ENCODE results near the gene MAML3. TPM values are rescaled to one million over a fixed set of nuclear protein-coding genes. Genes with fewer than 3 reads are reported as not detected.

Gene MAML3
- total and polyA plus RNA-seq, 2 donors, result 6.7 to 7.0 TPM

DNA sequence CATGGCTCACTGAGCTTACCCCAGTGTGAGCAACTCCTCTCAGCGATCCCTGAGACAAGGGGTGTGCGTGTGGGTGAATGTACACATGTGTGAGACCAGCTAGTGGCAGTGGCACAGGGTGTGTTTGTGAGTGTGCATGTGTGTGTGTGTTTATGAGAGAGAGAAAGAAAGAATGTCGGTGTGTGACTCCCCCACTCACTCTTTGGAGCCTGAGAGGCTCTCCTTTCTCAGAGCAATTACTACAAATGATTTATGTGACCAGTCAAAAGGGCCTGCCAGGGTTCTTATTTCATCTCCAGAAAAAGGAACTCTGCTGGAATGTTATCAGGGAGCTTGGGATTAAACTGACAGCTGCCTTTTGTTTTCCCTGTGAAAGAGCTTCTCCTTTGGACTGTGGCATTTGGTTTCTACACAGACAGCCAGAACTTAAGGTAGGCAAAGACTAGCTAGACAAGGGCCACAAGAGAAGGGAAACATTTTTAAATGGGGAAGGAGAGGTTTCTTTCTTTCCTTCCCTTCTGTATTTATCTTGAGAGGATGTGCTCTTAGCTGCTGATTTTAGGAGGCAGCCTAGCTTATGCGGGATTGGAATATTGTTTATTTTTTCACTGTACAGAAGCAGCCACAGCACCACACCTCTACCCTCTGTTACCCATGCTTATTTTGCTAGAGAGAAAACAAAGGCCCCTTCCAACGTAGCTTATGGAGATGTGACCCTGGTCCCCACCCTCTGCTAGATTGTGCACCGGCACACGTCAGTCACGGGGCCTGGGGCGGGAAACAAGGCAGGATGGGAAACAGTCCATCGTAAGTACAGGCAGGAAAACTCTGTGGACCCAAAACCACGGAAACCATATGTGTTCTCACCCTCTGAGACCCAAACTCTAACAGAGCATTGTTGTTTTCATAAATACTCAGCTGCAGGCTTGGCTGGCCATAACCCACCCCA is 344.9 kb downstream of the MAML3 start:
- H3K4me1 ChIP-seq (ENCODE audit: insufficient read depth), result no peaks in the 10 kb centered on the region
- DNase-seq (ENCODE audit: extremely low spot score), result peak; percentile 40
- 55% methylated on average over 11 of the region's 11 CpGs for WGBS
- H3K27ac ChIP-seq (ENCODE audit: low read depth), result no peak overlapping the region
- H3K4me3 ChIP-seq (ENCODE audit: low read depth, low read length), result no peak overlapping the region
- H3K36me3 ChIP-seq (ENCODE audit: insufficient read depth), result no peaks in the 10 kb centered on the region

DNA sequence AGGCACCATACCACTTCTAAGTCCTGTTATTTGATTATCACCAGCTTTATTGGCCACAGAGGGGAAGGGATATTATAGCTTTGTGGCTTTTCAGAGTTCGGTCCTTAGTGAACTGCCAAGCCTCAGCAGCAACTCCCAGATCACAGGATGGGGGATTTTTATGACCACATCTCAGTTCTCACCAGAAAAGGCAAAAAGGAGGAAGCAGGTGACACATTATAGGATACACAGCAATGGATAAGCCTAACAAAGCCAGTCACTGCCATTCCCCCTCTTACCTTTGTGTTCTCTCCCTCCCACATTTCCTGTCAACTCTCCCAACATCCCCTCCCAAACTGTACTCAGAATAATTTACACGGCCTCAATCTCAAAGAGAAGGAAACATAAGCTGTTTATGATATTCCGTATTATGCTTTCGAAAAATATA is 345.6 kb downstream of the MAML3 start:
- no peaks in the 10 kb centered on the region for H3K4me1 ChIP-seq (ENCODE audit: insufficient read depth)
- no peak overlapping the region for H3K27ac ChIP-seq (ENCODE audit: low read depth)
- WGBS, result 54% methylated on average over 4 of the region's 4 CpGs
- no peaks in the 10 kb centered on the region for H3K36me3 ChIP-seq (ENCODE audit: insufficient read depth)
- no peak overlapping the region for H3K4me3 ChIP-seq (ENCODE audit: low read depth, low read length)
- no peak for DNase-seq (ENCODE audit: extremely low spot score)

DNA sequence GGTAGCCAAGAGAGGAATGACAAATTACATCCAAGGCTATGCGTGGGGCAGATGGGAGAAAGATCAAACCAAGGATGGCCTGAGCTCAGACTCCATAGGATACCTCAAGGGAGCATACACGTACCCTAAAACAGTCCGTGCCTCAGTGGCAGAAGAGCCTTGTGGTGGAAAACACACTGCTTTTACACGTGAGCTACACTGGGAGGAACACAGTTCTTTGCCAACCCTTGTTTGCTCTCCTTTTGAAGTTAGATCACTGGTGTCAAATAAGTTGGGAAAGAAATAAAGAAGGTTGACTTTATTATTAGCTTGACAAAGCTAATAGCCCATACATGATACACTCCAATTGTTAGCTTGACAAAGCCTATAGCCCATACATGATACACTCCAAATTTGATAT is 346.5 kb downstream of the MAML3 start:
- no peak overlapping the region for H3K4me3 ChIP-seq (ENCODE audit: low read depth, low read length)
- H3K4me1 ChIP-seq (ENCODE audit: insufficient read depth), result no peaks in the 10 kb centered on the region
- H3K27ac ChIP-seq (ENCODE audit: low read depth), result no peak overlapping the region
- WGBS, result 97% methylated on average over 4 of the region's 4 CpGs
- no peak for DNase-seq (ENCODE audit: extremely low spot score)
- no peaks in the 10 kb centered on the region for H3K36me3 ChIP-seq (ENCODE audit: insufficient read depth)

DNA sequence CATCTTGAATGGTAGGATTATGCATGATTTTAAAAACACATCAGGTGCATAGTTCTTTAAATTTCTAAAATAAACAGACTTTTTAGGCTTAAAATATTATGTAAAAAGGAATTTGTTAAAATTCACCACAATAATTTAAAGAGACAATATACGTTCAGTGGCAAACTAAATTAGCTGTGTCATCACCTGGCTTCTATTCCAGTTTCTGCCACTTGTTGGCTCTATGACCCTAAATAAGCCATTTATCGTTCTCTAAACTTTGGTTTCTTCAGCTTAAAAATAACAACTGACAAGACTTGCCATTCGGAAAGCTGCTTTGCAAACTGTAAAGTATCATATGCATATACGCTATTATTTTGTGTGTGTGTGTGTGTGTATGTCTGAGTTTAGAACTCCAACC is 347.1 kb downstream of the MAML3 start:
- DNase-seq (ENCODE audit: extremely low spot score), result no peak

DNA sequence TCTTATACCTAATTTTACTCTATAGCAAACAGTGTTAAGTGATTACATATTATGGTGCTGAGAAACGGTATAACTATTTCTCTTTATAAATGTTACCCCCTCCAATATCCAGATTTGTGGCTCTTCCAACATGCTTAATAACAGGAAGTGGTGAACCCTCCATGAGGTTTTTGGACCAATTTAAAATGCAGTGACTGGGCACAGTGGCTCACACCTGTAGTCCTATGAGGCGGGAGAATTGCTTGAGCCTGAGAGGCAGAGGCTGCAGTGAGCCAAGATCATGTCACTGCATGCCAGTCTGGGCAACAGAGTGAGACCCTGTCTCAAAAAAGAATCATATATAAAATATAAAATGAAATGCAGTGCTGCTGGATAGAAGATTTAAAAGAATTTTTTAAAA is 351.1 kb downstream of the MAML3 start:
- no peaks in the 10 kb centered on the region for H3K36me3 ChIP-seq (ENCODE audit: insufficient read depth)
- DNase-seq (ENCODE audit: extremely low spot score), result no peak
- no peak overlapping the region for H3K27ac ChIP-seq (ENCODE audit: low read depth)
- H3K4me3 ChIP-seq (ENCODE audit: low read depth, low read length), result no peak overlapping the region
- H3K4me1 ChIP-seq (ENCODE audit: insufficient read depth), result no peaks in the 10 kb centered on the region
- 87% methylated on average over 2 of the region's 2 CpGs for WGBS

More for the DNA sequence above, 347.1 kb downstream of the MAML3 start:
- WGBS, result 87% methylated on average over 4 of the region's 4 CpGs
- Histone ChIP-seq H3K36me3 (ENCODE audit: insufficient read depth) (no peaks in the 10 kb centered on the region), H3K27ac (ENCODE audit: low read depth) (no peak overlapping the region), H3K4me1 (ENCODE audit: insufficient read depth) (no peaks in the 10 kb centered on the region), H3K4me3 (ENCODE audit: low read depth, low read length) (no peak overlapping the region)

DNA sequence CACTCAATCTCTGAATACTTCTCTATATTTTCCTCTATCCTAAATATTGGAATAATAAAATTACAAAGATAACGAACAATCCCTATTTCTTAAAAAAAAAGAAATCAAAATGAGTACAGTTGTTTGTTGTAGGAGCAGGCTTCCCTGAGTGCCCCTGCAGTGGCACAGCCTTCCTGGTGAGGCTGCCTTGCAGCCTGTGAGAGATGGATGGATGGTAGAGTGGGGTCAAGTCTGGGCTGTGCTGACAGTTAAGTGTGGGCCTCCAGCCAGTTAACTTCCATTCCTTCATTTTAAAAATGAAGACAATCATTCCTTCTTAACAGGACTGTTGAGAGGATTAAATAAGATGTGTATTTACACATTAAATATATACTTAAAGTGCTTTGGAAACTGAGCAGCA is 351.5 kb downstream of the MAML3 start:
- Histone ChIP-seq H3K27ac (ENCODE audit: low read depth) (no peak overlapping the region), H3K4me3 (ENCODE audit: low read depth, low read length) (no peak overlapping the region), H3K36me3 (ENCODE audit: insufficient read depth) (no peaks in the 10 kb centered on the region), H3K4me1 (ENCODE audit: insufficient read depth) (no peaks in the 10 kb centered on the region)
- DNase-seq (ENCODE audit: extremely low spot score), result no peak
- WGBS, result 96% methylated on average over 1 of the region's 1 CpG

DNA sequence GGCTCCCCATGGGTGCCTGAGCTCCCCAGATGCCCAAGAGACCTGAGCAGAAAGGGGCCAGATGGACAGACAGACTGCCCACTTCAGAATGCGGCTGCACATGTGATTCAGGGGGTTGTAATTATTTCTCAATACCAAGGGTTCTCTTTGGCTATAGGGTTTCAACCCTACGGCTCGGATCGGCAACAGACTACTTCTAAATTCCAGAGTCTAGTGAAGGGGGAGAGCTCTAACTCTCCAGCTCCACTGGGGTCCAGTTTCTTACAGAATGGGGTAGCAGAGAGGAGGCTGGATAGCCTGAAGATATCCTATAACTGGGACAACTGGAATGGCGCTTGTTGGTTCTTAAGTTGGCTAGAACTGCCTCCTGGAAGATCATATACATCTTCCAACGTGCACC is 352.1 kb downstream of the MAML3 start:
- H3K4me3 ChIP-seq (ENCODE audit: low read depth, low read length), result no peak overlapping the region
- no peaks in the 10 kb centered on the region for H3K4me1 ChIP-seq (ENCODE audit: insufficient read depth)
- H3K36me3 ChIP-seq (ENCODE audit: insufficient read depth), result no peaks in the 10 kb centered on the region
- no peak for DNase-seq (ENCODE audit: extremely low spot score)
- WGBS, result 97% methylated on average over 6 of the region's 6 CpGs
- no peak overlapping the region for H3K27ac ChIP-seq (ENCODE audit: low read depth)

DNA sequence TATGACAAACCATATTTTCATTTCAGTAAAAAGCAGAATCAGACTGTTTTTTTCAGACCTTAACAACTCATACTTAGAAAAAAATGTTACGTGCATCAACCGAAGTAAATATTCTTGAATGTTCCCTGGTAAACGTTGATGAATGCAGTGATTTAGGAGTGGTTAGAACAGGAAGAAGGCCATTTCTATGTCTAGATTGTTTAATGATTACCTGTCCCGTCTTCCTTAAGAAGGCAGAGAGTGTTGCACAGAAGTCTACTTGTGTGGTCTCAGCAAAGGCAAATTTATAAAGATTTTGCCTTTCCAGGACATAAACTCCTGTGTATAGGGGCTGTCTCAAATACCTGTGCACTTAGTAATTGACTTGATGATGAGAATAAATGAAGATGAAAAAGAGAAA is 353.9 kb downstream of the MAML3 start:
- H3K27ac ChIP-seq (ENCODE audit: low read depth), result no peak overlapping the region
- H3K4me3 ChIP-seq (ENCODE audit: low read depth, low read length), result no peak overlapping the region
- no peaks in the 10 kb centered on the region for H3K36me3 ChIP-seq (ENCODE audit: insufficient read depth)
- no peaks in the 10 kb centered on the region for H3K4me1 ChIP-seq (ENCODE audit: insufficient read depth)
- no peak for DNase-seq (ENCODE audit: extremely low spot score)
- 71% methylated on average over 4 of the region's 4 CpGs for WGBS

DNA sequence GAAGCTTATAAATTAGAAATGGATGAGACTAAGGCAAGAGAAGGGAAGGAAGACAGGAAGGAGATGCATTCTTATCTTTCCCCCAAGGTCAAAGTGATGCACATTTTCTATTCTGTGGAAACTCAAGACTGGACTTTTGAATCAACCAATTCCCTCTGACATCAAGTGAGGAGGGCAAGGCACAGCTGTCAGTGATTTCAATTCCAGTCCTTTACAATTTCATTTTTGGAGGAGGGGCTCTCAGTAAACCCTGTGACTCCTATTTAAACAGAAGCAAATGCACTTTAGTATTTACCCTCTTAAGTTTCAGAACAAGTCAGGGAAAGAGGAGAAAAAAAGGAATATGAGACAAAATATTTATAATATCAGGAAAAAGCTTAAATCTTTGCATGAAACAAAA is 354.4 kb downstream of the MAML3 start:
- Histone ChIP-seq H3K4me3 (ENCODE audit: low read depth, low read length) (no peak overlapping the region), H3K27ac (ENCODE audit: low read depth) (no peak overlapping the region), H3K4me1 (ENCODE audit: insufficient read depth) (no peaks in the 10 kb centered on the region), H3K36me3 (ENCODE audit: insufficient read depth) (no peaks in the 10 kb centered on the region)
- DNase-seq (ENCODE audit: extremely low spot score), result no peak

DNA sequence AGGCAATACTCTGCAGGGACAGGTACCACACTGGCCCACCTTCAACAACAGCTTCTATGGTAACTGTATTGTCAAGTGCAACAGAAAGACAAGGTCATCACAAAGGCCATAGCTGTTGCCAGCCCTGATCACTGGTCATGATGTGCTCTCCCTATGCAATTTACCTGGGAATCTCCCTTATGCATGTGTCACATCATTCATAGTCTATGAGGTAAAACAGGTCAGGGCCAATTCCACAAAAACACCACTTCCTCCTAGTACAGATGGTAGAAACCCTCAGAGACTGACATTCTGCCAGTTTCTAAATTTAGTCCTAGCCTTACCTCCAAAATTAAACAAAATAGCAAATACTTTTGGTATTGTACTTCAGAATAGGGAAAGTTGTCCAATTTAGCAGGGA is 355.5 kb downstream of the MAML3 start:
- H3K4me1 ChIP-seq (ENCODE audit: insufficient read depth), result no peaks in the 10 kb centered on the region
- no peak overlapping the region for H3K27ac ChIP-seq (ENCODE audit: low read depth)
- no peaks in the 10 kb centered on the region for H3K36me3 ChIP-seq (ENCODE audit: insufficient read depth)
- no peak overlapping the region for H3K4me3 ChIP-seq (ENCODE audit: low read depth, low read length)
- no peak for DNase-seq (ENCODE audit: extremely low spot score)

DNA sequence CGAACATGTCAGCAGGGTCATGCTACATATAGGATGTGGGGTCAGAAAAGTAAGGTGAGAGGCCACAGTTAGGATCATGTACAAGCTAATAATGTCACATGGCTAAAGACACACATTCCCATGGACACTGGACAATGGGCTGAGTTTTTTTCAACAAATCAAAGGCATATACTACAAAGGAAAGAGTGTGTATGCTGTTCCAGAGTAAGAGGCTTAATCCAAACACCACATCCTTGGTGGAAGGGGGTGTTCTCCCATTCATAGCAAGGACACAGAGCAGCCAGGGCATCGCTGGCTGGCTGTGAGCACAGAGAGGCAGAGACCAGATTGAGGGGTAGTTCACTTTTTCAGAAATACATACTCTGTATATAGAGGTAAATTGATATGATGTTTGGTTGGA is 356.7 kb downstream of the MAML3 start:
- no peak overlapping the region for H3K4me3 ChIP-seq (ENCODE audit: low read depth, low read length)
- WGBS, result 96% methylated on average over 2 of the region's 2 CpGs
- H3K4me1 ChIP-seq (ENCODE audit: insufficient read depth), result no peaks in the 10 kb centered on the region
- no peaks in the 10 kb centered on the region for H3K36me3 ChIP-seq (ENCODE audit: insufficient read depth)
- DNase-seq (ENCODE audit: extremely low spot score), result no peak
- no peak overlapping the region for H3K27ac ChIP-seq (ENCODE audit: low read depth)

DNA sequence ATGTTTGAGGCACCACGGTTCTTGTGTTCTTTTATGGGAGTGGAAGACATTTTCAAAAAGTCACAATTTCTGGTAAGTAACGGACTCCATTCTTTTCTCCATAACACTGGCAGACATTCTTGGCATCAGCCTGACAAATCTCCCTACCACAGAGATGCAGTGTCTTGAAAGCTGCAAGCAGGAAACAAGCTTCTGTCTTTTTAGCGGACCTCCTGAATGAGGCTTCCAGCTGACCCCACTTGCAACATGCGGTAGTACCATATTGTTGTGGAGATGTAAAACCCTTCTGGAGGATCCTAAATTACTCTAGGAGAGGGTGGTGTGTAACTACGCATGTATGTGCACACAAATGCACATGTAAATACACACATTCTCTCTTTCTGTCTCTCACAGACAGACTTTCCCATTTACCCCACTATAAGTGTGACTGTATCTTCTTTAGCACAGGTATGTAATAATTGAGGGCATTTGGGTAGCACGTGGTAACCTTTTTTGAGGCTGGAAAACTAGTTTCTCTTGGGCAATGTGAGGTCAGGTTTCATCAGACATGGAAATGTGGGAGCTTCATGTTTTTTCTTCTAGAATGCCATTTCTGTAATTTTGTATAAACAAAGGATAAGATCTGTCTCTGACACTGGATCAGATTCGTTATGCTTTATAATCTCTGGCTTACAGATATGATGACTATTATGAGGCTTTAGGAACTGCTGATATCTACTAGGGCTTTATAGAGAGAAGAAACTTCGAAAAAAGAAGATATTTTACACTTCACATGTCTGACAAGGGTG is 358.3 kb downstream of the MAML3 start:
- no peak overlapping the region for H3K27ac ChIP-seq (ENCODE audit: low read depth)
- no peak overlapping the region for H3K4me3 ChIP-seq (ENCODE audit: low read depth, low read length)
- no peaks in the 10 kb centered on the region for H3K36me3 ChIP-seq (ENCODE audit: insufficient read depth)
- H3K4me1 ChIP-seq (ENCODE audit: insufficient read depth), result no peaks in the 10 kb centered on the region
- DNase-seq (ENCODE audit: extremely low spot score), result no peak
- 60% methylated on average over 8 of the region's 8 CpGs for WGBS

DNA sequence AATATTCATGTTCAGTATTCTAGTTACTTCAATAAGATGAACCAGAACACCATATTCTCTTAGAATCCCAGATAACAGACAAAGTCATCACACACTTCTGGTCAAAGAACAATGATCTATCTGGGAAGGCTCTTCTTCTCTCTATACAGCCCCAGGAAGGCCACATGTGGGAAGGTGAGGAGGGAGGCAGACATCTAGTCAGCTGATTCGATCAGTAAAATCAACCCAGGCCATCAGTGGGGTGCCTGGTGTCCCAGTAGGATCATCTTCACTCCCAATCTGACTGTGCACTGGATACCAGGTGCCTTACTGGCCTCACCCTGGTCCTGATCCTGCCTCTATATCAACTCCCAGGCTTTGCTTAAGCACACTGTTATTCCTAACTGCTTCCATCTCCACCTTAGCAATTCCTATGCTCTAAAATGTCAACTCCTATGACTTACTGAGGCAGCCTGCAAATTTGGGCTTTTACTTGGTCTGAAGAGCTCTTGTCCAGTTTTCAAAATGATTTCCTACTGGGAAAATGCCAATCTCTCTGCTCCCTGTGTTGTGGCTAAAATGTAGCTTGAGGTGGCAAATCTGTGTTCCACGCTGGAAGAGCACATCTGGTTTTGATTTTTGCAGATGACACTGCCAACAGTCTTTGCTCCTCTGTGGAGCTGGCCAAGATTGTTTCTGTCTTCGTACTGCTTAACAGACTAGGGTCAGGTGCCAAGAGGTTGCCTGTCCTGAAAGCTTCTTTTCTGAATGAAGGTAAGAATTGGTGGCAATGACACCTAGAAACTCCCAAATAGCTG is 359.6 kb downstream of the MAML3 start:
- Histone ChIP-seq H3K4me1 (ENCODE audit: insufficient read depth) (no peaks in the 10 kb centered on the region), H3K4me3 (ENCODE audit: low read depth, low read length) (no peak overlapping the region), H3K27ac (ENCODE audit: low read depth) (no peak overlapping the region), H3K36me3 (ENCODE audit: insufficient read depth) (no peaks in the 10 kb centered on the region)
- 45% methylated on average over 3 of the region's 3 CpGs for WGBS
- no peak for DNase-seq (ENCODE audit: extremely low spot score)

Measured in urinary bladder (tissue), 4 donors.